Measurements from ENCODE around the gene GRB7. TPM values are rescaled to one million over a fixed set of nuclear protein-coding genes. Genes with fewer than 3 reads are reported as not detected.
"Not testable (repeated sequence)": the region's sequence is repeated elsewhere in the genome, so short reads cannot be mapped to it uniquely, and the experiment has no call there.

Gene GRB7
- total RNA-seq, 1 donor from 2014 or later = 9.0 TPM

- DNase-seq (ENCODE audit: low read depth) = no peak
- peaks cover 32% of the 10 kb centered on the region for H3K36me3 ChIP-seq (ENCODE audit: control insufficient read depth, insufficient read depth, low read length)
- H3K4me3 ChIP-seq (ENCODE audit: low read depth, low read length) = no peak overlapping the region
- no peak for FAIRE-seq
- TF ChIP-seq CTCF (IDR thresholded peaks at IDR 0.05; ENCODE audit: insufficient read depth, low read length, severe bottlenecking) = no peak
- H3K27me3 ChIP-seq (ENCODE audit: control insufficient read depth, insufficient read depth, low read length) = no peaks in the 10 kb centered on the region
These were observed 31.4 kb upstream of the GRB7 start for GRCh38 chr17:39706383-39706782.

GRCh38 chr17:39706921-39707337 lies 30.8 kb upstream of the GRB7 start:
- peak; percentile 75 for FAIRE-seq
- H3K27me3 ChIP-seq (ENCODE audit: control insufficient read depth, insufficient read depth, low read length) = no peaks in the 10 kb centered on the region
- no peak overlapping the region for H3K4me3 ChIP-seq (ENCODE audit: low read depth, low read length)
- TF ChIP-seq CTCF (IDR thresholded peaks at IDR 0.05; ENCODE audit: insufficient read depth, low read length, severe bottlenecking) = no peak
- H3K36me3 ChIP-seq (ENCODE audit: control insufficient read depth, insufficient read depth, low read length) = peaks cover 36% of the 10 kb centered on the region
- DNase-seq (ENCODE audit: low read depth) = no peak

- H3K4me3 ChIP-seq (ENCODE audit: low read depth, low read length) = no peak overlapping the region
- no peaks in the 10 kb centered on the region for H3K27me3 ChIP-seq (ENCODE audit: control insufficient read depth, insufficient read depth, low read length)
- no peak for TF ChIP-seq CTCF (IDR thresholded peaks at IDR 0.05; ENCODE audit: insufficient read depth, low read length, severe bottlenecking)
- no peak for FAIRE-seq
- peaks cover 39% of the 10 kb centered on the region for H3K36me3 ChIP-seq (ENCODE audit: control insufficient read depth, insufficient read depth, low read length)
- DNase-seq (ENCODE audit: low read depth) = no peak
These were observed 28.3 kb upstream of the GRB7 start for GRCh38 chr17:39709319-39709997.

GRCh38 chr17:39709998-39710964 lies 27.5 kb upstream of the GRB7 start:
- DNase-seq (ENCODE audit: low read depth) (no peak), FAIRE-seq (peak; percentile 47)
- Histone ChIP-seq H3K4me3 (ENCODE audit: low read depth, low read length) (no peak overlapping the region), H3K27me3 (ENCODE audit: control insufficient read depth, insufficient read depth, low read length) (no peaks in the 10 kb centered on the region), H3K36me3 (ENCODE audit: control insufficient read depth, insufficient read depth, low read length) (peaks cover 39% of the 10 kb centered on the region)
- TF ChIP-seq CTCF (IDR thresholded peaks at IDR 0.05; ENCODE audit: insufficient read depth, low read length, severe bottlenecking) = no peak

GRCh38 chr17:39711071-39711470 lies 26.7 kb upstream of the GRB7 start:
- H3K4me3 ChIP-seq (ENCODE audit: low read depth, low read length); DNase-seq (ENCODE audit: low read depth); FAIRE-seq; H3K27me3 ChIP-seq (ENCODE audit: control insufficient read depth, insufficient read depth, low read length): not testable (repeated sequence)
- peaks cover 43% of the 10 kb centered on the region for H3K36me3 ChIP-seq (ENCODE audit: control insufficient read depth, insufficient read depth, low read length)

- Histone ChIP-seq H3K4me3 (ENCODE audit: low read depth, low read length) (no peak overlapping the region), H3K36me3 (ENCODE audit: control insufficient read depth, insufficient read depth, low read length) (peaks cover 44% of the 10 kb centered on the region), H3K27me3 (ENCODE audit: control insufficient read depth, insufficient read depth, low read length) (no peaks in the 10 kb centered on the region)
- no peak for TF ChIP-seq CTCF (IDR thresholded peaks at IDR 0.05; ENCODE audit: insufficient read depth, low read length, severe bottlenecking)
- DNase-seq (ENCODE audit: low read depth) (no peak), FAIRE-seq (peak; percentile 66)
These were observed 25.9 kb upstream of the GRB7 start for GRCh38 chr17:39711851-39712250.
